Activated T-cell treated with anti-CD3 and anti-CD28 coated beads, Interleukin-2, amount 50 U/mL, for 24 hours (primary cell): ENCODE measurements around the gene GCC1.

Experiments
- DNase-seq: peaks from one replicate; pipeline ENCODE4 v3.0.0-alpha.2; 2020
- H3K27ac Mint-ChIP-seq: 2 replicates; pipeline ENCODE4 v1.8.0; 2020; ENCODE audit warnings: mild to moderate bottlenecking, mixed read lengths
- H3K27me3 Mint-ChIP-seq: 2 replicates; pipeline ENCODE4 v1.8.0; 2020; ENCODE audit warnings: mixed read lengths
- H3K36me3 Mint-ChIP-seq: 2 replicates; pipeline ENCODE4 v1.8.0; 2020; ENCODE audit warnings: low read depth, mixed read lengths
- H3K4me1 Mint-ChIP-seq: 2 replicates; pipeline ENCODE4 v1.8.0; 2020; ENCODE audit warnings: low read depth, mixed read lengths
- H3K4me3 Mint-ChIP-seq: 2 replicates; pipeline ENCODE4 v1.8.0; 2020; ENCODE audit warnings: mild to moderate bottlenecking, moderate library complexity, mixed read lengths
- H3K9me3 Mint-ChIP-seq: 2 replicates; pipeline ENCODE4 v1.8.0; 2020; ENCODE audit warnings: mixed read lengths

GCC1 gene

DNA sequence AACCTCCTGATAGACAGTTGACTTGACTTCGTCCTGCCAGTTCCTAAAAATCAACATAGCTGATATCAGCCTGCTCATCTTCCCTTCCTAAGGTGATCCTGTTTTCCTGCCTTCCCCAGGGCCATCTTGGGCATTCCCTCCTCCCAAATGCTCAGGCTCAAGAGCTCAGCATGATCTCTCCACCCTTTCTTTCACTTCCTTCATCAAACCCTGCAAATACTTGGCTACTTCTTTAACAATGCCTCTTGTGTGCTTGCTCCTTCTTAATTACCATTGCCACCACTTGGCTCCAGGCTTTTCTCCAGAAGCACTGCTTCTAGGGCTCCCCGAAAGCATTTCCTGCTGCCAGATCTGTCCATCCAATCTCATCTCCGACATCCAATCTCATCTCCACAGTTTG lies 15.5 kb upstream of the GCC1 start:
- DNase-seq = no peak
- no peak overlapping the region for H3K4me3 Mint-ChIP-seq
- no peaks in the 10 kb centered on the region for H3K27me3 Mint-ChIP-seq
- H3K36me3 Mint-ChIP-seq = no peaks in the 10 kb centered on the region
- no peaks in the 10 kb centered on the region for H3K4me1 Mint-ChIP-seq
- H3K27ac Mint-ChIP-seq = no peak overlapping the region
- no peaks in the 10 kb centered on the region for H3K9me3 Mint-ChIP-seq

GRCh38 chr7:127598318-127598717 lies 12.9 kb upstream of the GCC1 start:
- Mint-ChIP-seq H3K27me3 (no peaks in the 10 kb centered on the region), H3K9me3 (no peaks in the 10 kb centered on the region), H3K36me3 (no peaks in the 10 kb centered on the region), H3K4me3 (no peak overlapping the region), H3K4me1 (no peaks in the 10 kb centered on the region), H3K27ac (no peak overlapping the region)
- DNase-seq = no peak

GRCh38 chr7:127595737-127596136 lies 10.3 kb upstream of the GCC1 start:
- Mint-ChIP-seq H3K9me3 (no peaks in the 10 kb centered on the region), H3K4me3 (no peak overlapping the region), H3K27ac (no peak overlapping the region), H3K4me1 (peaks cover 7% of the 10 kb centered on the region), H3K36me3 (peaks cover 22% of the 10 kb centered on the region), H3K27me3 (no peaks in the 10 kb centered on the region)
- no peak for DNase-seq

DNA sequence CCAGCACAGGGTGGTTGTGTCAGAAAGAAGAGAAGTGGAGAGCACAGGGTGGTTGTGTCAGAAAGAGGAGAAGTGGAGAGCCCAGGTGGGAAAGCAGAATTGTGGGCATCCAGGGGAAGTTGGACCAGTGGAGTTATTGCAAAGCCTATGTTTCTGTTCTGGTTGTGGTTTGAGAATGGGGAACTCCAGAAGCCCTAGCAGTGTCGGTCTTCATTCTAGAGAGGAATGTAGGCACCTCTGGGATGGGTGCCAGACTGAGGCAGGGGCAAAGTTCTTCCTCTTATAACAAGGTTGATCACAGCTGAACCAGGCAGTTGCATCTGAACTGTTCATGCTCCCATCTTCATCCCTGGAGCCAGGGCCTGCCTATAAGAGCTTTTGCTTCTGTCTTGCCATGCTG lies 9.1 kb upstream of the GCC1 start:
- peaks cover 31% of the 10 kb centered on the region for H3K36me3 Mint-ChIP-seq
- H3K4me1 Mint-ChIP-seq = peaks cover 18% of the 10 kb centered on the region
- no peak for DNase-seq
- no peaks in the 10 kb centered on the region for H3K9me3 Mint-ChIP-seq
- no peak overlapping the region for H3K27ac Mint-ChIP-seq
- no peaks in the 10 kb centered on the region for H3K27me3 Mint-ChIP-seq
- H3K4me3 Mint-ChIP-seq = no peak overlapping the region

GRCh38 chr7:127592550-127592949 lies 7.2 kb upstream of the GCC1 start:
- Mint-ChIP-seq H3K27ac (no peak overlapping the region), H3K36me3 (peaks cover 34% of the 10 kb centered on the region), H3K4me1 (peaks cover 23% of the 10 kb centered on the region), H3K4me3 (no peak overlapping the region), H3K27me3 (no peaks in the 10 kb centered on the region), H3K9me3 (no peaks in the 10 kb centered on the region)
- DNase-seq = no peak

GRCh38 chr7:127591591-127591990 lies 6.2 kb upstream of the GCC1 start:
- DNase-seq = no peak
- peaks cover 31% of the 10 kb centered on the region for H3K4me1 Mint-ChIP-seq
- H3K27me3 Mint-ChIP-seq = no peaks in the 10 kb centered on the region
- no peak overlapping the region for H3K4me3 Mint-ChIP-seq
- H3K36me3 Mint-ChIP-seq = peaks cover 34% of the 10 kb centered on the region
- H3K9me3 Mint-ChIP-seq = no peaks in the 10 kb centered on the region
- H3K27ac Mint-ChIP-seq = no peak overlapping the region

- Mint-ChIP-seq H3K27ac (no peak overlapping the region), H3K27me3 (no peaks in the 10 kb centered on the region), H3K9me3 (no peaks in the 10 kb centered on the region), H3K4me1 (peaks cover 35% of the 10 kb centered on the region), H3K4me3 (no peak overlapping the region), H3K36me3 (peaks cover 34% of the 10 kb centered on the region)
- DNase-seq = no peak
These were observed 5.8 kb upstream of the GCC1 start for GRCh38 chr7:127591189-127591588.

GRCh38 chr7:127589896-127590295 lies 4.5 kb upstream of the GCC1 start:
- H3K27ac Mint-ChIP-seq = peak overlapping the region; percentile 68
- peaks cover 36% of the 10 kb centered on the region for H3K36me3 Mint-ChIP-seq
- H3K9me3 Mint-ChIP-seq = no peaks in the 10 kb centered on the region
- peaks cover 42% of the 10 kb centered on the region for H3K4me1 Mint-ChIP-seq
- no peaks in the 10 kb centered on the region for H3K27me3 Mint-ChIP-seq
- H3K4me3 Mint-ChIP-seq = peak overlapping the region; percentile 85
- DNase-seq = no peak

GRCh38 chr7:127588697-127589482 lies 3.5 kb upstream of the GCC1 start:
- no peaks in the 10 kb centered on the region for H3K9me3 Mint-ChIP-seq
- peak overlapping the region; percentile 89 for H3K27ac Mint-ChIP-seq
- peaks cover 44% of the 10 kb centered on the region for H3K36me3 Mint-ChIP-seq
- H3K4me3 Mint-ChIP-seq = peak overlapping the region; percentile 85
- H3K27me3 Mint-ChIP-seq = no peaks in the 10 kb centered on the region
- DNase-seq = no peak
- H3K4me1 Mint-ChIP-seq = peaks cover 52% of the 10 kb centered on the region

DNA sequence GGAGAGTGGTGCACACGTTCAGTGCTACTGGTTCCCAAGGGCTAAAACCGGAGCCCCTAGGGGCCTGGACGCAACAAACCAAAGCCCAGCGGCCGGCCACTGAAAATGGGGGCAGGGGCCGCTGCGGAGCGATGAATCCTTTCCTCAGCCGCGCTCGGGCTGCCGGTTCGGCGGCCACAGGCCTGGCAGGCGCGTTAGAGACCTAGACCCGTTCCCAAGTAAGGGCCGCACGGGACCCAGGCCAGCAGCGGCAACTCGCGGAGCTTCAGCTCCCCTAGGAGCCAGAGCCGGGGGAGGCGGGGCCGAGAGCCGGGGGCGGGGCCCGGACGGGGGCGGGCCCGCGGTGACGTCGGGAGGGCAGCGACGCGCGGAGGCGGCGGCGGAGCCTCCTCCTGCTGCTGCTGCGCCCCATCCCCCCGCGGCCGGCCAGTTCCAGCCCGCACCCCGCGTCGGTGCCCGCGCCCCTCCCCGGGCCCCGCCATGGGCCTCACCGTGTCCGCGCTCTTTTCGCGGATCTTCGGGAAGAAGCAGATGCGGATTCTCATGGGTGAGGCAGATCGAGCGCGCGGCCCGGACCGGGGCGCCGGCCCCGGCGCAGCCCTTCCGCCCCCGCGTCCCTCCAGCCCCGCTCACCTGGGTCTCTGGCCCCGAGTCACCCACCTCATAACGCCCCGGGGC lies 2.8 kb upstream of the GCC1 start, which contains the start of gene ARF5:
Gene ARF5, plus strand, starts transcription at position 393 of the 678 bp plus-strand sequence. Its CDS starts 88 bp downstream, at position 481.
- H3K4me1 Mint-ChIP-seq = peaks cover 59% of the 10 kb centered on the region
- H3K27me3 Mint-ChIP-seq = no peaks in the 10 kb centered on the region
- peak within 1 kb of the TSS; percentile 89 for H3K27ac Mint-ChIP-seq
- H3K36me3 Mint-ChIP-seq = peaks cover 50% of the 10 kb centered on the region
- H3K9me3 Mint-ChIP-seq = no peaks in the 10 kb centered on the region
- H3K4me3 Mint-ChIP-seq = peak within 1 kb of the TSS; percentile 85
- DNase-seq = peak; percentile 96

DNA sequence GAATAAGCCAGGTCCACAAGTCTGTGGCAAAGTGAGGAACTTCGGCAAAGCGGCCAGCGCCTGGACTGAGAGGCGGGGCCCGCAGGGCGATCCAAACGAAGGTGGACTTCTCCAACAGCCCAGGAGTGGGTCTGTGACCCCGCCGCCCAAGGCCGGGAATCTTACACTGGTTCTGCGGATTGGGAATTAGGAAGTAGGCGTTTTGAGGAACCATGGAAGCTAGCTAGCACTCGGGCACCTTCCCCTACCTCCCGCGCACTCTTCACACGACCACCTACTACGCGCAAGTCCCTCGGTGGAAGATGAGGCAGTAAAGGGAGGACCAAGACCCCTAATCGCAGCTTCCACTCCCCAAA lies 2.2 kb upstream of the GCC1 start:
- H3K27ac Mint-ChIP-seq = no peak overlapping the region
- H3K4me3 Mint-ChIP-seq = peak overlapping the region; percentile 76

DNA sequence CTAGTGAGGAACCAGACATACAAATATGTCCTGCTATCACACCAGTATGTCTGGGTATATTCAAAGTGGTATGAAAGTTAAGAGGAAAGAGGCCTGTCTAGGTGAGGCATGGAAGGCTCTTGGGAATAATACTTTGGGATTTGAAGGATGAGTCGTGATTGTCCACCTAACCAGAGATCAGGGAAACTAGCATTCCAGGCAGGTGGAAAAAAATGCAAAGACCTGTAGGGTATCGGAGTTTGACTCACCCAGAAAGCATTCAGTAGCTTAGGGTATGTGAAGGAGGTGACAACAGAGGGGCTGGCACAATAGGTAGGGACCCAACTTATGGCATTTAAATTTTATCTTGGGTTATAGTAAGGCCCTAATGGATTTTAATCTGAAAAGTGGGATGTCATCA lies 950 bp upstream of the GCC1 start:
- DNase-seq = no peak
- Mint-ChIP-seq H3K27me3 (no peaks in the 10 kb centered on the region), H3K4me1 (peaks cover 73% of the 10 kb centered on the region), H3K27ac (no peak overlapping the region), H3K9me3 (no peaks in the 10 kb centered on the region), H3K4me3 (no peak overlapping the region), H3K36me3 (peaks cover 54% of the 10 kb centered on the region)

More for the DNA sequence above, 2.2 kb upstream of the GCC1 start:
- no peak for DNase-seq
- no peaks in the 10 kb centered on the region for H3K9me3 Mint-ChIP-seq
- peaks cover 51% of the 10 kb centered on the region for H3K36me3 Mint-ChIP-seq
- H3K4me1 Mint-ChIP-seq = peaks cover 65% of the 10 kb centered on the region
- no peaks in the 10 kb centered on the region for H3K27me3 Mint-ChIP-seq

- Mint-ChIP-seq H3K4me3 (peak overlapping the region; percentile 91), H3K4me1 (peaks cover 75% of the 10 kb centered on the region), H3K27ac (peak overlapping the region; percentile 93), H3K9me3 (no peaks in the 10 kb centered on the region), H3K27me3 (no peaks in the 10 kb centered on the region), H3K36me3 (peaks cover 56% of the 10 kb centered on the region)
- DNase-seq = no peak
These were observed 750 bp downstream of the GCC1 start for GRCh38 chr7:127584648-127585043.

DNA sequence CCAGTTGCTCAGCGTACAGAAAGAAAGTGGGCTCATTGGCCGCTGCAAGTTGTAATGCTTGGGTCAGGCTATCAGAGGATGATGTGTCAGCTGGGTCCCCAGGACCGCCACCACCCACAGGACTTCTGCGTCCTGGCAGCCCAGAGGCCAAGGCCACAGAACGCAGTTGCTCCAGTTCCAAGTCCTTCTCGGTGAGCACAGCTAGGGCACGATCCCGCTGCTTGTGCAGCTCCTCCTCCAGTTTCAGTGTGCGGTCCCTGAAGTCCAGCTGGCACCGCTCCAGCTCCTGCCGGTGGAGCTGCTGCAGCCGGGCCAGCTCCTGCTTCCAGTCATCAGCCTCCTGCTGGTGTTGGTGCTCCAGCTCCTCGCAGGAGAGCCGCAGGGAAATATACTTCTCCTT lies 3.0 kb downstream of the GCC1 start:
- Mint-ChIP-seq H3K36me3 (peaks cover 68% of the 10 kb centered on the region), H3K27me3 (no peaks in the 10 kb centered on the region), H3K4me1 (peaks cover 71% of the 10 kb centered on the region), H3K9me3 (no peaks in the 10 kb centered on the region), H3K4me3 (no peak overlapping the region), H3K27ac (no peak overlapping the region)
- DNase-seq = no peak

DNA sequence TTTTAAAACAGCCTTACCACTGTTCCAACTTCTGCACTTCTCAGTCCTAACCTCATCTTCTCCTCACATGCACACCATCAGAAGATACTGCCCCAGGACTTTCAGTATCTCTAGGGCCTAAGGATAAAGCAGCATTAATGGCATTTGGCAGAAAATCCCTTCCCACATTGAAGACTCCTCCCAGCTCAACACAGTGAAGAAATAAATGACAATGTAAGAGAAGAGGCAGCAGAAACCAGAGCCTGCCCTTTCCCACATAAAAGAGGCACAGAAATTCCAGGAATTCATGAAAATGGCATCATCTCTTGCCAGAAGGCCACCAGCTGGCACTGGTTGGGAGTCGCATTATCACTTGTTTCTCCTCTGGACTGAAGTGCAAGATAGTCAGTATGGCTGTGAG lies 3.7 kb downstream of the GCC1 start:
- Mint-ChIP-seq H3K4me1 (peaks cover 65% of the 10 kb centered on the region), H3K27me3 (no peaks in the 10 kb centered on the region), H3K4me3 (no peak overlapping the region), H3K36me3 (peaks cover 72% of the 10 kb centered on the region), H3K9me3 (no peaks in the 10 kb centered on the region), H3K27ac (no peak overlapping the region)
- DNase-seq = no peak
